ENCODE data around the gene LMBR1.

The LMBR1 gene

DNA sequence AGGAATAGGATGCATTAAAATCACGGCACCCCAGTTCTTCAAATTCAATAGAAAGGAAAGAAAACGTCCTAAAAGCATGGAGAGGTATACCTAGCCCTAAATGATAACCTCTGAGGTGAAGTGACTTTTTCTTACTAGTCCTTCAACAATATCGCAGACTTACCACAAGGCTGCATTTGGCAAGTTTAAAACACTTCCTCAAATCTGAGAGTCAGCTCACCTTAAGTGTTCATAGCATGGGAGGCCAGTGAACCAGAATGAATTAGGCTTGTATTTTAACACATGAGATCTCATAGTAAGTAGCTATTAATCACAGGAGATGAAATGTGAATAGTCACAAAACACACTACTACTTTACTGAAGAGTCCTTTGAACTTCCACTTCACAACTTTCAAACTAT is 128.2 kb downstream of the LMBR1 start:
- H3K27ac ChIP-seq: no peak overlapping the region
- H3K9me3 ChIP-seq: no peaks in the 10 kb centered on the region
- H3K4me1 ChIP-seq (ENCODE audit: control insufficient read depth in 1 of 2, insufficient read depth in 1 of 2, low read depth in 1 of 2, low read length in 1 of 2): no peaks in the 10 kb centered on the region
- TF ChIP-seq, protein P1, sequence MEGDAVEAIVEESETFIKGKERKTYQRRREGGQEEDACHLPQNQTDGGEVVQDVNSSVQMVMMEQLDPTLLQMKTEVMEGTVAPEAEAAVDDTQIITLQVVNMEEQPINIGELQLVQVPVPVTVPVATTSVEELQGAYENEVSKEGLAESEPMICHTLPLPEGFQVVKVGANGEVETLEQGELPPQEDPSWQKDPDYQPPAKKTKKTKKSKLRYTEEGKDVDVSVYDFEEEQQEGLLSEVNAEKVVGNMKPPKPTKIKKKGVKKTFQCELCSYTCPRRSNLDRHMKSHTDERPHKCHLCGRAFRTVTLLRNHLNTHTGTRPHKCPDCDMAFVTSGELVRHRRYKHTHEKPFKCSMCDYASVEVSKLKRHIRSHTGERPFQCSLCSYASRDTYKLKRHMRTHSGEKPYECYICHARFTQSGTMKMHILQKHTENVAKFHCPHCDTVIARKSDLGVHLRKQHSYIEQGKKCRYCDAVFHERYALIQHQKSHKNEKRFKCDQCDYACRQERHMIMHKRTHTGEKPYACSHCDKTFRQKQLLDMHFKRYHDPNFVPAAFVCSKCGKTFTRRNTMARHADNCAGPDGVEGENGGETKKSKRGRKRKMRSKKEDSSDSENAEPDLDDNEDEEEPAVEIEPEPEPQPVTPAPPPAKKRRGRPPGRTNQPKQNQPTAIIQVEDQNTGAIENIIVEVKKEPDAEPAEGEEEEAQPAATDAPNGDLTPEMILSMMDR (IDR thresholded peaks at IDR 0.05): no peak
- no peaks in the 10 kb centered on the region for H3K27me3 ChIP-seq
- no peak overlapping the region for H3K4me3 ChIP-seq (ENCODE audit: low read depth in 1 of 2, low read length in 1 of 2)
- peaks cover 25% of the 10 kb centered on the region for H3K36me3 ChIP-seq

- Histone ChIP-seq H3K4me1 (ENCODE audit: control insufficient read depth in 1 of 2, insufficient read depth in 1 of 2, low read depth in 1 of 2, low read length in 1 of 2) (no peaks in the 10 kb centered on the region), H3K27ac (no peak overlapping the region), H3K9me3 (no peaks in the 10 kb centered on the region), H3K4me3 (ENCODE audit: low read depth in 1 of 2, low read length in 1 of 2) (no peak overlapping the region), H3K27me3 (no peaks in the 10 kb centered on the region), H3K36me3 (peaks cover 25% of the 10 kb centered on the region)
- TF ChIP-seq, protein P1 (IDR thresholded peaks at IDR 0.05): no peak
Observed at GRCh38 chr7:156764016-156764669, 128.8 kb downstream of the LMBR1 start.

- peaks cover 39% of the 10 kb centered on the region for H3K36me3 ChIP-seq
- no peak overlapping the region for H3K27ac ChIP-seq
- no peak overlapping the region for H3K4me3 ChIP-seq (ENCODE audit: low read depth in 1 of 2, low read length in 1 of 2)
- no peaks in the 10 kb centered on the region for H3K27me3 ChIP-seq
- H3K4me1 ChIP-seq (ENCODE audit: control insufficient read depth in 1 of 2, insufficient read depth in 1 of 2, low read depth in 1 of 2, low read length in 1 of 2): no peaks in the 10 kb centered on the region
- TF ChIP-seq, protein P1 (IDR thresholded peaks at IDR 0.05): no peak
- no peaks in the 10 kb centered on the region for H3K9me3 ChIP-seq
Observed at GRCh38 chr7:156759579-156760202, 133.3 kb downstream of the LMBR1 start.

GRCh38 chr7:156759143-156759542 is 133.8 kb downstream of the LMBR1 start:
- H3K27ac ChIP-seq: no peak overlapping the region
- H3K4me3 ChIP-seq (ENCODE audit: low read depth in 1 of 2, low read length in 1 of 2): no peak overlapping the region
- no peaks in the 10 kb centered on the region for H3K4me1 ChIP-seq (ENCODE audit: control insufficient read depth in 1 of 2, insufficient read depth in 1 of 2, low read depth in 1 of 2, low read length in 1 of 2)
- TF ChIP-seq, protein P1 (IDR thresholded peaks at IDR 0.05): no peak
- no peaks in the 10 kb centered on the region for H3K9me3 ChIP-seq
- H3K36me3 ChIP-seq: peaks cover 43% of the 10 kb centered on the region
- no peaks in the 10 kb centered on the region for H3K27me3 ChIP-seq

GRCh38 chr7:156754201-156754600 is 138.8 kb downstream of the LMBR1 start:
- H3K9me3 ChIP-seq: no peaks in the 10 kb centered on the region
- peaks cover 32% of the 10 kb centered on the region for H3K36me3 ChIP-seq
- no peak overlapping the region for H3K4me3 ChIP-seq (ENCODE audit: low read depth in 1 of 2, low read length in 1 of 2)
- TF ChIP-seq, protein P1 (IDR thresholded peaks at IDR 0.05): no peak
- H3K27me3 ChIP-seq: no peaks in the 10 kb centered on the region
- no peak overlapping the region for H3K27ac ChIP-seq
- H3K4me1 ChIP-seq (ENCODE audit: control insufficient read depth in 1 of 2, insufficient read depth in 1 of 2, low read depth in 1 of 2, low read length in 1 of 2): no peaks in the 10 kb centered on the region
